ENCODE measurements around the gene CYTH2.
A peak's percentile ranks its signal among the peaks of the same experiment; 100 is the strongest.

Gene CYTH2

GRCh38 chr19:48512504-48513288 lies 43.5 kb downstream of the CYTH2 start:
- H3K9ac ChIP-seq (ENCODE audit: low read length), result peak overlapping the region; percentile 77
- H3K36me3 ChIP-seq (ENCODE audit: low read length), result no peaks in the 10 kb centered on the region
- H3K9me3 ChIP-seq (ENCODE audit: insufficient read depth, low read length), result no peaks in the 10 kb centered on the region
- H3K27ac ChIP-seq (ENCODE audit: low read depth, low read length), result peak overlapping the region; percentile 57
- no peaks in the 10 kb centered on the region for H3K27me3 ChIP-seq (ENCODE audit: low read length)
- H3K4me3 ChIP-seq (ENCODE audit: insufficient read depth, low read length, poor library complexity, severe bottlenecking), result peak overlapping the region; percentile 74
- H3K9me2 ChIP-seq (replicated peaks; ENCODE audit: insufficient read depth, low read length), result no peaks in the 10 kb centered on the region
- TF ChIP-seq CTCF (IDR thresholded peaks at IDR 0.05; ENCODE audit: insufficient read depth, low read length, poor library complexity, severe bottlenecking) (no peak), EZH2phosphoT487 (conservative IDR thresholded peaks at IDR 0.05; ENCODE audit: low read length) (no peak)
- peak overlapping the region; percentile 84 for H3K4me2 ChIP-seq (ENCODE audit: low read depth, low read length, poor library complexity, severe bottlenecking)
- no peaks in the 10 kb centered on the region for H4K20me1 ChIP-seq (ENCODE audit: low read depth, low read length)
- peak overlapping the region; percentile 87 for H2AFZ ChIP-seq (ENCODE audit: low read depth, low read length, severe bottlenecking)
- H3F3A ChIP-seq (ENCODE audit: insufficient read depth), result peaks cover 8% of the 10 kb centered on the region
- no peaks in the 10 kb centered on the region for H3K79me2 ChIP-seq (ENCODE audit: insufficient read depth, low read length)

- H3K4me2 ChIP-seq (ENCODE audit: low read depth, low read length, poor library complexity, severe bottlenecking), result peak overlapping the region; percentile 84
- TF ChIP-seq EZH2phosphoT487 (conservative IDR thresholded peaks at IDR 0.05; ENCODE audit: low read length) (no peak), CTCF (IDR thresholded peaks at IDR 0.05; ENCODE audit: insufficient read depth, low read length, poor library complexity, severe bottlenecking) (no peak)
- H3K27me3 ChIP-seq (ENCODE audit: low read length), result no peaks in the 10 kb centered on the region
- peak overlapping the region; percentile 77 for H3K9ac ChIP-seq (ENCODE audit: low read length)
- H3K79me2 ChIP-seq (ENCODE audit: insufficient read depth, low read length), result no peaks in the 10 kb centered on the region
- peaks cover 8% of the 10 kb centered on the region for H3F3A ChIP-seq (ENCODE audit: insufficient read depth)
- no peaks in the 10 kb centered on the region for H3K36me3 ChIP-seq (ENCODE audit: low read length)
- H4K20me1 ChIP-seq (ENCODE audit: low read depth, low read length), result no peaks in the 10 kb centered on the region
- peak overlapping the region; percentile 87 for H2AFZ ChIP-seq (ENCODE audit: low read depth, low read length, severe bottlenecking)
- H3K9me2 ChIP-seq (replicated peaks; ENCODE audit: insufficient read depth, low read length), result no peaks in the 10 kb centered on the region
- no peaks in the 10 kb centered on the region for H3K9me3 ChIP-seq (ENCODE audit: insufficient read depth, low read length)
- peak overlapping the region; percentile 74 for H3K4me3 ChIP-seq (ENCODE audit: insufficient read depth, low read length, poor library complexity, severe bottlenecking)
- peak overlapping the region; percentile 57 for H3K27ac ChIP-seq (ENCODE audit: low read depth, low read length)
These were observed 44.3 kb downstream of the CYTH2 start for GRCh38 chr19:48513289-48514122.

GRCh38 chr19:48514123-48514458 lies 44.9 kb downstream of the CYTH2 start:
- Histone ChIP-seq H4K20me1 (ENCODE audit: low read depth, low read length) (no peaks in the 10 kb centered on the region), H2AFZ (ENCODE audit: low read depth, low read length, severe bottlenecking) (peak overlapping the region; percentile 87), H3K4me2 (ENCODE audit: low read depth, low read length, poor library complexity, severe bottlenecking) (peak overlapping the region; percentile 84), H3K27me3 (ENCODE audit: low read length) (no peaks in the 10 kb centered on the region), H3K27ac (ENCODE audit: low read depth, low read length) (no peak overlapping the region), H3K36me3 (ENCODE audit: low read length) (no peaks in the 10 kb centered on the region), H3K9me2 (replicated peaks; ENCODE audit: insufficient read depth, low read length) (no peaks in the 10 kb centered on the region), H3K9ac (ENCODE audit: low read length) (peak overlapping the region; percentile 77), H3K4me3 (ENCODE audit: insufficient read depth, low read length, poor library complexity, severe bottlenecking) (peak overlapping the region; percentile 74), H3F3A (ENCODE audit: insufficient read depth) (peaks cover 8% of the 10 kb centered on the region), H3K9me3 (ENCODE audit: insufficient read depth, low read length) (no peaks in the 10 kb centered on the region), H3K79me2 (ENCODE audit: insufficient read depth, low read length) (no peaks in the 10 kb centered on the region)
- TF ChIP-seq EZH2phosphoT487 (conservative IDR thresholded peaks at IDR 0.05; ENCODE audit: low read length) (no peak), CTCF (IDR thresholded peaks at IDR 0.05; ENCODE audit: insufficient read depth, low read length, poor library complexity, severe bottlenecking) (no peak)
